ENCODE data around the gene RMDN2. TPM values are rescaled to one million over a fixed set of nuclear protein-coding genes. Genes with fewer than 3 reads are reported as not detected.

RMDN2 gene
- polyA plus RNA-seq, 2 of the 4 experiments (the other 2 are of a cell fraction), result 4.6 to 6.9 TPM

DNA sequence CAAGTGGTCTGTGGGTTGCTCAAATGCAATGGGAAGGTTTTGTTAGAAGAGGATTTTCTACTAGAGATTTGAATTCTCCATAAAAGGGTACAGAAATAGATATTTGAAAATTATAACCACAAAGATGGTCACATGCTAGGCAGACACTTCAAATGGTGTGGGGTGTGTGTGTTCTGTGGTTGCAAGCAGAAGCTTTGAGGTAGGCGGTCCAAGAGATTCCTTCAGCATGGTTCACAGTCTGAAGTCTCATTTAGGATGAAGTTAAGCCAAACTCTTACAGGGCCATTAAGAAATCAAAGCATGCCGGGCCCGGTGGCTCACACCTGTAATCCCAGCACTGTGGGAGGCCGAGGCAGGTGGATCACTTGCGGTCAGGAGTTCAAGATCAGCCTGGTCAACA, 38.3 kb upstream of the RMDN2 start:
- whole genome bisulfite sequencing (ENCODE audit: missing lambda C conversion rate), result 46% methylated on average over 5 of the region's 5 CpGs
- DNase-seq (ENCODE audit: low read depth in 1 of 2, low spot score in 1 of 2) (no peak), FAIRE-seq (no peak), ATAC-seq (no peak)
- Histone ChIP-seq H3K4me1 (no peaks in the 10 kb centered on the region), H3K4me3 (no peak overlapping the region), H3K4me2 (no peak overlapping the region), H3K9me3 (no peaks in the 10 kb centered on the region), H3K27ac (no peak overlapping the region)
- CTCF ChIA-PET, result interaction anchor here (0.5 to 7.6 kb wide), 6 partner anchors 9 to 490 kb away, joined by 3 to 108 read pairs (median 18); no protein-coding TSS in a partner anchor
- POLR2A ChIA-PET, result no interaction called here
- no peak for TF ChIP-seq KDM5A (IDR thresholded peaks at IDR 0.05)
- TF ChIP-seq ZFP36 (IDR thresholded peaks at IDR 0.05; ENCODE audit: borderline replicate concordance, partially characterized antibody), result no peak
- no peak for TF ChIP-seq CEBPB (IDR thresholded peaks at IDR 0.05)
- TF ChIP-seq, protein P1, sequence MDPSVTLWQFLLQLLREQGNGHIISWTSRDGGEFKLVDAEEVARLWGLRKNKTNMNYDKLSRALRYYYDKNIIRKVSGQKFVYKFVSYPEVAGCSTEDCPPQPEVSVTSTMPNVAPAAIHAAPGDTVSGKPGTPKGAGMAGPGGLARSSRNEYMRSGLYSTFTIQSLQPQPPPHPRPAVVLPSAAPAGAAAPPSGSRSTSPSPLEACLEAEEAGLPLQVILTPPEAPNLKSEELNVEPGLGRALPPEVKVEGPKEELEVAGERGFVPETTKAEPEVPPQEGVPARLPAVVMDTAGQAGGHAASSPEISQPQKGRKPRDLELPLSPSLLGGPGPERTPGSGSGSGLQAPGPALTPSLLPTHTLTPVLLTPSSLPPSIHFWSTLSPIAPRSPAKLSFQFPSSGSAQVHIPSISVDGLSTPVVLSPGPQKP (IDR thresholded peaks at IDR 0.05; ENCODE audit: low read depth, low read length), result no peak
- TF ChIP-seq CBX2 (IDR thresholded peaks at IDR 0.05; ENCODE audit: borderline replicate concordance, low read depth), result no peak
- TF ChIP-seq TFCP2L1 (CRISPR knock-in tag; IDR thresholded peaks at IDR 0.05), result no peak
- TF ChIP-seq NPAS2 (CRISPR knock-in tag; IDR thresholded peaks at IDR 0.05; ENCODE audit: borderline replicate concordance), result no peak
- no peak for TF ChIP-seq FOSL2 (IDR thresholded peaks at IDR 0.05)
- TF ChIP-seq FOSL2 (CRISPR knock-in tag; IDR thresholded peaks at IDR 0.05), result no peak
- TF ChIP-seq, protein P2, sequence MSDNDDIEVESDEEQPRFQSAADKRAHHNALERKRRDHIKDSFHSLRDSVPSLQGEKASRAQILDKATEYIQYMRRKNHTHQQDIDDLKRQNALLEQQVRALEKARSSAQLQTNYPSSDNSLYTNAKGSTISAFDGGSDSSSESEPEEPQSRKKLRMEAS (IDR thresholded peaks at IDR 0.05), result no peak
- TF ChIP-seq TP53 (CRISPR knock-in tag; IDR thresholded peaks at IDR 0.05), result no peak
- TF ChIP-seq NFE2L2 (conservative IDR thresholded peaks at IDR 0.05; ENCODE audit: low read length), result no peak
- no peak for TF ChIP-seq POLR2A (IDR thresholded peaks at IDR 0.05; ENCODE audit: low read length)

DNA sequence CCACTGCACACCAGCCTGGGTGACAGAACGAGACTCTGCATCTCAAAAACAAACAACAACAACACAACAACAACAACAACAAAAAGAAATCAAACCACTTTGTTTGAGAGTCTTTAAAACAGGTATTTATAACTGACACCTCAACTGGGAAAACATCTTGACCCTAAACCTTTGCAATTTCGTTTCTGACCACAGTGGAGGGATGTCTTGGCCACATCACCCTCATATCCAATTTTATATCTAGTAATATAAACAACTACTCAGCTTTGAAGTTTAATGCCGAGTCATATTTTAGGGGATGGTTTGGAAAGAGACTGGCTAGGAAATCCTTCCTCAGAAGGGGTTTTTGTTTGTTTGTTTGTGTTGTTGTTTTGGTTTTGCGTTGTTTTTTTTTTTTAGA, 37.8 kb upstream of the RMDN2 start:
- no peak for TF ChIP-seq MYC (IDR thresholded peaks at IDR 0.05; ENCODE audit: borderline replicate concordance, low read length)
- TF ChIP-seq POLR2A (IDR thresholded peaks at IDR 0.05; ENCODE audit: low read length), result no peak
- no peak for TF ChIP-seq HOXA7 (CRISPR knock-in tag; IDR thresholded peaks at IDR 0.05)
- TF ChIP-seq NFE2L2 (conservative IDR thresholded peaks at IDR 0.05; ENCODE audit: low read length), result no peak
- no peak for TF ChIP-seq ZFP36 (IDR thresholded peaks at IDR 0.05; ENCODE audit: borderline replicate concordance, partially characterized antibody)
- no peak for TF ChIP-seq NPAS2 (CRISPR knock-in tag; IDR thresholded peaks at IDR 0.05; ENCODE audit: borderline replicate concordance)
- TF ChIP-seq RNF2 (IDR thresholded peaks at IDR 0.05; ENCODE audit: borderline replicate concordance, low read depth), result no peak
- Histone ChIP-seq H3K27ac (no peak overlapping the region), H3K4me2 (no peak overlapping the region), H3K9me3 (no peaks in the 10 kb centered on the region), H3K4me3 (no peak overlapping the region), H3K4me1 (no peaks in the 10 kb centered on the region)
- no peak for DNase-seq (ENCODE audit: low read depth in 1 of 2, low spot score in 1 of 2)
- ATAC-seq, result no peak
- ChIA-PET POLR2A (no interaction called here), CTCF (interaction anchor here (2.3 to 7.6 kb wide), 4 partner anchors 11 to 491 kb away, joined by 6 to 108 read pairs (median 25); no protein-coding TSS in a partner anchor)
- WGBS (ENCODE audit: missing lambda C conversion rate), result 26% methylated on average over 4 of the region's 4 CpGs
- FAIRE-seq, result no peak

DNA sequence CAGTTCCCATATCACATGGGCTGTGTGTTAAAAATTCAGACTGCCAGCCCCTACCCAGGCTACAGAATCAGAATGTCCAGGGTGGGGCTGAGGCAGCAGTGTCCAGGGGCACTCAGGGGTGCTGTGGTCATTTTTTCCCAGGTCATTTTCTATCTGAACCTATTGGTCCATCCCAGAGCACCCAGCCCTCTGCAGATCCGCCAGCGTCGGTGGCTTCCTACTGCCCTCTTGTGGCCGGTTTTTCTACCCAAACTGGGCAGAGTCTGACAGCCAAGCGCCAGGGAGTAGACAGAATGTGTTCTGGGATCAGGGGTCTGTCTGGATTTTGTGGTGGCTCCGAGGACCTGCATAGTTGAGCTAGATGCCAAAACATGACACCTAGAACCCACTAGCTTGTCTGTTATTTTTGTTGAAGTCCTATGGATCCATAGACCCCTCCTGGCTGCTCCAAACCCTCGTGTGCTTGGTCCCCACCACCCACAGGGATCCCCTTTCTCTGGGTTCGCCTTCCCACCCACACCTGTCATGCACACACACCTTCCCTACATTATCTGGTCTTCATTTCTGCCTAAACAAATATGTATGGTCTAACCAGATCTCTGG, 34.1 kb upstream of the RMDN2 start:
- ATAC-seq, result peak; percentile 98 to 100
- H3K9me3 ChIP-seq, result no peaks in the 10 kb centered on the region
- TF ChIP-seq NPAS2 (CRISPR knock-in tag; IDR thresholded peaks at IDR 0.05; ENCODE audit: borderline replicate concordance) (no peak), SMC3 (IDR thresholded peaks at IDR 0.05) (peak; percentile 90), CBX8 (IDR thresholded peaks at IDR 0.05) (no peak), RAD21 (conservative IDR thresholded peaks at IDR 0.05 in 1 of 2, IDR thresholded peaks at IDR 0.05 in 1 of 2) (peak; percentile 86 to 94), RNF2 (IDR thresholded peaks at IDR 0.05; ENCODE audit: borderline replicate concordance, low read depth) (no peak), SREBF2 (IDR thresholded peaks at IDR 0.05) (no peak), GATA3 (IDR thresholded peaks at IDR 0.05; ENCODE audit: borderline replicate concordance) (0 out of 2 replicates have a peak, but pooled peaks have one; percentile 11), ZFP36 (IDR thresholded peaks at IDR 0.05; ENCODE audit: borderline replicate concordance, partially characterized antibody) (no peak), MYC (IDR thresholded peaks at IDR 0.05; ENCODE audit: borderline replicate concordance, low read length) (no peak), BHLHE40 (IDR thresholded peaks at IDR 0.05; ENCODE audit: low read depth, low read length) (no peak), RCOR1 (IDR thresholded peaks at IDR 0.05; ENCODE audit: low read depth, low read length) (no peak), MAFK (IDR thresholded peaks at IDR 0.05; ENCODE audit: partially characterized antibody) (no peak), JUN (IDR thresholded peaks at IDR 0.05) (no peak), NR3C1 (IDR thresholded peaks at IDR 0.05) (no peak), MAZ (IDR thresholded peaks at IDR 0.05; ENCODE audit: borderline replicate concordance, low read depth, low read length) (no peak), ZNF302 (CRISPR knock-in tag; IDR thresholded peaks at IDR 0.05) (no peak), CHD4 (IDR thresholded peaks at IDR 0.05; ENCODE audit: borderline replicate concordance) (no peak), EHF (CRISPR knock-in tag; IDR thresholded peaks at IDR 0.05) (no peak)
- TF ChIP-seq, protein P3, sequence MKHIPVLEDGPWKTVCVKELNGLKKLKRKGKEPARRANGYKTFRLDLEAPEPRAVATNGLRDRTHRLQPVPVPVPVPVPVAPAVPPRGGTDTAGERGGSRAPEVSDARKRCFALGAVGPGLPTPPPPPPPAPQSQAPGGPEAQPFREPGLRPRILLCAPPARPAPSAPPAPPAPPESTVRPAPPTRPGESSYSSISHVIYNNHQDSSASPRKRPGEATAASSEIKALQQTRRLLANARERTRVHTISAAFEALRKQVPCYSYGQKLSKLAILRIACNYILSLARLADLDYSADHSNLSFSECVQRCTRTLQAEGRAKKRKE (CRISPR knock-in tag; IDR thresholded peaks at IDR 0.05; ENCODE audit: low read depth), result no peak
- TF ChIP-seq, protein P4, sequence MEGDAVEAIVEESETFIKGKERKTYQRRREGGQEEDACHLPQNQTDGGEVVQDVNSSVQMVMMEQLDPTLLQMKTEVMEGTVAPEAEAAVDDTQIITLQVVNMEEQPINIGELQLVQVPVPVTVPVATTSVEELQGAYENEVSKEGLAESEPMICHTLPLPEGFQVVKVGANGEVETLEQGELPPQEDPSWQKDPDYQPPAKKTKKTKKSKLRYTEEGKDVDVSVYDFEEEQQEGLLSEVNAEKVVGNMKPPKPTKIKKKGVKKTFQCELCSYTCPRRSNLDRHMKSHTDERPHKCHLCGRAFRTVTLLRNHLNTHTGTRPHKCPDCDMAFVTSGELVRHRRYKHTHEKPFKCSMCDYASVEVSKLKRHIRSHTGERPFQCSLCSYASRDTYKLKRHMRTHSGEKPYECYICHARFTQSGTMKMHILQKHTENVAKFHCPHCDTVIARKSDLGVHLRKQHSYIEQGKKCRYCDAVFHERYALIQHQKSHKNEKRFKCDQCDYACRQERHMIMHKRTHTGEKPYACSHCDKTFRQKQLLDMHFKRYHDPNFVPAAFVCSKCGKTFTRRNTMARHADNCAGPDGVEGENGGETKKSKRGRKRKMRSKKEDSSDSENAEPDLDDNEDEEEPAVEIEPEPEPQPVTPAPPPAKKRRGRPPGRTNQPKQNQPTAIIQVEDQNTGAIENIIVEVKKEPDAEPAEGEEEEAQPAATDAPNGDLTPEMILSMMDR (IDR thresholded peaks at IDR 0.05), result peak; percentile 91
- peak; percentile 79 to 90 for DNase-seq (ENCODE audit: low read depth in 1 of 2, low spot score in 1 of 2)
- H3K4me3 ChIP-seq, result no peak overlapping the region
- H3K4me1 ChIP-seq, result no peaks in the 10 kb centered on the region
- ChIA-PET CTCF (interaction anchor here (0.6 to 7.6 kb wide), 29 partner anchors 11 to 822 kb away, joined by 3 to 108 read pairs (median 4); partner anchors contain the start of gene RMDN2), POLR2A (no interaction called here)
- FAIRE-seq, result no peak
- H3K4me2 ChIP-seq, result peak overlapping the region; percentile 4; the same call in 1 of the 3 replicates
- no peak overlapping the region for H3K27ac ChIP-seq
- 7% methylated on average over 8 of the region's 8 CpGs for WGBS (ENCODE audit: missing lambda C conversion rate)
